A673 (cell line): Measurements from ENCODE around the gene PPP4R2.

Experiments used
- CTCF ChIP-seq: fragments of 300-800, 200-600 bp; sonication (generic); conservative IDR thresholded peaks from 2 replicates; pipeline ENCODE4 v1.5.1; 2017; ENCODE audit warnings: low read depth, mild to moderate bottlenecking, antibody characterized with exemption, low read length, moderate library complexity, mixed read lengths
- EZH2 ChIP-seq: fragments of 200-600 bp; sonication (generic); IDR thresholded peaks from 2 replicates; pipeline ENCODE4 v1.6.1; 2017; ENCODE audit warnings: borderline replicate concordance, low read depth, mild to moderate bottlenecking, mixed read lengths, antibody characterized with exemption, low read length; ENCODE audit not compliant: poor library complexity, severe bottlenecking

DNA sequence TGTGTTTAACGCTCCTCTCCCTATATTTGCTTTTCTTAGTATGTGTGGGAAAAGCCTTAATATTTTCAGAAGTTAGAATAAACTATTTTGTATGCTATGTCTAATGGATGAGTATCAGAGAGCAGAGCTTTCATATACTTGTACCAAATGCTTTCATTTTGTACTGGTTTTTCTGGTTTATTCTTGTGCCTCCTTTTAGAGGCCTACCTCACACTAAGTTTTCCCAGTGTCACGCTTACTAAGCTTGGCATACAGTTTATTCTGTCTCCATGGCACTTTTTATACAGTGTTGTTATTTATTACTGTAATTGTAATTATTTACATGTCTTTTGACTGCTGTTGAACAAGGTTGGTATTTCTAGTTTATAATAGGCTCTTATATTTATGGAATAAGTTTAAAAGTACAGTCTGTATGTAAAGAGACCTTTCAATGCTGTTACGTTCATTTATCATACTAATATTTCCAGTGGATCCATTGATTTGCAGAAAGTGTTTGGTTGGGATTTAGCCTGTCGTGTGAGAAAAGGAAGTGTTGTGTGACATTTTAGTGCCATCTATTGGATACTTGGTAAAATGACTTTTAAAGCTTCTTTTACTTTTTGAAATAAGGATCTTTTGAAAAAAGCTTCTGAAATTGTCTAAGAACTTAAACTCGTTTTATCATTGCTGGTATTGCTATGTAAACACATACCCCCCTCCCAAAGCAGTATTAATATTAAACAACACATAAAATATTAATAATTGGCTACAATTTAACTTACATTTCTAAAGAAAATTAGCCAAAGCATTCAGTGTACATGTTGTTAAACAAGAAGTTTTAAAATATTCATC, 59.6 kb downstream of the PPP4R2 start:
- TF ChIP-seq CTCF (peak; percentile 53), EZH2 (no peak)
